HUDEP-2 (cell line): Measurements from ENCODE around the gene WDR18.
A peak's percentile ranks its signal among the peaks of the same experiment; 100 is the strongest.
"Not testable (repeated sequence)": the region's sequence is repeated elsewhere in the genome, so short reads cannot be mapped to it uniquely, and the experiment has no call there.

ENCODE experiments used
- DNase-seq, 76 experiments: peaks; one replicate each; lab custom pipeline; 2025; ENCODE audit not compliant: unreplicated experiment in 76 of 76; lab: John Stamatoyannopoulos, UW

The WDR18 gene

DNA sequence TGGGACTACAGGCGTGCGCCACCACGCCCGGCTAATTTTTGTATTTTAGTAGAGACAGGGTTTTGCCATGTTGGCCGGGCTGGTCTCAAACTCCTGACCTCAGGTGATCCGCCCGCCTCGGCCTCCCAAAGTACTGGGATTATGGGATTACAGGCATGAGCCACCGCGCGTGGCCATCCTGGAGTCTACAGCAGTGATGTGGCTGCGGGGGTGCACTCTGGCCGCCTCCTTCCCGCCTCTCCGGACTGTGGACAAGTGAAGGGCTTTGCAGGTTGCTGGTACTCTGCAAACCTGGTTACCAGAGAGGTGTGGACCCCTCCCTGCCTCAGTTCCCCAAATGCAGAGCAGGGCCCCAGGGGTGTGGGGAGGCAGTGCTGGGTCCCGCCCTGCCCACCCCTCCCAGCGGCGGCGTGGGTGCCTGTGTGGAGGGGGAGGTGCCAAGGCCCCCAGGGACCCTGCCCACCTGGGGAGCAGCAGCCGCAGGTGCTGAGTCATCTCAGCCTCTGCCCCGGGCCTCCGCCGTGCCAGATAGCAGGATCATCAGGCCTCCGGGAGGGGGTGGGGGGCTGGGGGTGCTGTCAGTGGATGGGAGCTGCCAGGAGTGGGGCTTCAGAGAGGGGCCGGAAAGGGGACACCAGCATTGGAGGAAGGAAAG, 35.2 kb upstream of the WDR18 start:
- DNase-seq: no peak

GRCh38 chr19:950352-951066, 33.6 kb upstream of the WDR18 start:
- DNase-seq: no peak

- DNase-seq: no peak
Measured at GRCh38 chr19:952049-952679, 32.0 kb upstream of the WDR18 start.

DNA sequence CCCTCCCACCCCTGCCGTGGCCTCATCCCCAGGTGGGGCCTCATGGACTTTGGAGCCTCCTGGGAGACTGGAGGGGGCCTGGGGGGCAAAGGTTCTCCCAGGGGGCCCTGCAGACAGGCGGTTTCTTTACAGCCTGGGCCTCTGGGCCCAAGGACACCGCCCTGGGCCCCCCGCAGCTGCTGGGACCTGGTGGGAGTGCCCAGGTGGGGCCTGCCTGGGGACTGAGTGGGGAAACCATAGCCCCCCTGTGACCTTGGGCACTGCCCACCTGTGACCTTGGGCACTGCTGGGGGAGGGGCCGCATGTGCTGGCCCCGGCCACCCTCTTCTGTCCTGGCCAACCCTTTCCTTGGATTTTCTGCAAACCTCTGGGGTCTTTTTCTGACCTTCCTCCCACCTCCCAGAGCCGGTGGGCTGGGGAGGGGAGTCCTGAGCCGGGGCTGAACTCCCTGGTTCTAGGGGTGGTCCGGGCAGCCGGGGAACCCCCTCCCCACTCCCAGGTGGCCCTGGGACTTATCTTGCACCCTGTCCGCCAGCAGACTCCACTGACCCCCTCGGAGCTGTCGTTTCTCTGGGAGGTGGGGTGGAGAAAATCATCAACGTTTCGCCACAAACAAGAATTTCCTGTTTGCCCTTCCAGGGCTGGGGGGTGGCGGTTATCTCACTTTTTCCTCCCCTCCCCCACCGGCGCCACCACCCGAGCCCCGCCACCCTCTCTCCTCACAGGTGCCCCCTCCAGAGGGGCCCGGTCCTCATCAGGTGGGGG, 31.3 kb upstream of the WDR18 start:
- DNase-seq: no peak

DNA sequence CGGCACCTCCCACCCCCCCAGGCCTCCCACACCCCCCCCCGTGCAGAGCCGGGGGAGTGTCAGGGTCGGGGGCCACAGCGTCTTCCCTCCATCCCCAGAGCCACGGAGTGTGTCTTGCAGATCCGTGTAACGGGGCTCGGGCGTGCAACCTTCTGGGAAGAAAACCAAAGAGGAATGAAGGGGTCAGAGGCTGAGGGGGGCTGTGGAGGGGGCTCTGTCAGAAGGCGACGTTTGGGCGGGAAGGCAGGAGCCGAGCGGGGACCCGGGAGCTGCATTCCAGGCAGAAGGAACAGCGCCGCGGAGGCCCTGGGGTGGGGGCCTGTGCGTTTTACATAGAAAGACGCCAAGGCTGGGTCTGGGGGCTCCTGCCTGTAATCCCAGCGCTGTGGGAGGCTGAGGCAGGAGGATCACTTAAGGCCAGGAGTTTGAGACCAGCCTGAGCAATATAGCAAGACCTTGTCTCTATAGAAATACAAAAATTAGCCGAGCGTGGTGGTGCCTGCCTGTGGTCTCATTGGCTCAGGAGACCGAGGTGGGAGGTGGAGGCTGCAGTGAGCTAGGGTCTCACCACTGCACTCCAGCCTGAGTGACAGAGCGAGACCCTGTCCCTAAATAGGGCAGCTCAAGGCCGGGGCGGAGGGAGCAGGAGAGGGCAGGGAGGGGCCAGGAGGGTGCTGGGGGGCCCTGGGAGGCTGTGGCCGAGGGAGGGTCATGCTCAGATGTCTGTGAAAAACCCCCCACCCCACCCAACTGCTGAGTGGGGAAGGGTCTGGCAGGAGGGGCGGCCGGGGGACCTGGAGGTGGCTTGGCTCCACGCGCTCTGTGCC, 30.5 kb upstream of the WDR18 start:
- DNase-seq: no peak

GRCh38 chr19:954272-954671, 29.9 kb upstream of the WDR18 start:
- DNase-seq: no peak

- DNase-seq: peak in 5 of 76 experiments; percentile 9 to 41 (median 20)
Measured at GRCh38 chr19:954672-955494, 29.3 kb upstream of the WDR18 start.

- no peak for DNase-seq
Measured at GRCh38 chr19:955803-956765, 28.1 kb upstream of the WDR18 start.

DNA sequence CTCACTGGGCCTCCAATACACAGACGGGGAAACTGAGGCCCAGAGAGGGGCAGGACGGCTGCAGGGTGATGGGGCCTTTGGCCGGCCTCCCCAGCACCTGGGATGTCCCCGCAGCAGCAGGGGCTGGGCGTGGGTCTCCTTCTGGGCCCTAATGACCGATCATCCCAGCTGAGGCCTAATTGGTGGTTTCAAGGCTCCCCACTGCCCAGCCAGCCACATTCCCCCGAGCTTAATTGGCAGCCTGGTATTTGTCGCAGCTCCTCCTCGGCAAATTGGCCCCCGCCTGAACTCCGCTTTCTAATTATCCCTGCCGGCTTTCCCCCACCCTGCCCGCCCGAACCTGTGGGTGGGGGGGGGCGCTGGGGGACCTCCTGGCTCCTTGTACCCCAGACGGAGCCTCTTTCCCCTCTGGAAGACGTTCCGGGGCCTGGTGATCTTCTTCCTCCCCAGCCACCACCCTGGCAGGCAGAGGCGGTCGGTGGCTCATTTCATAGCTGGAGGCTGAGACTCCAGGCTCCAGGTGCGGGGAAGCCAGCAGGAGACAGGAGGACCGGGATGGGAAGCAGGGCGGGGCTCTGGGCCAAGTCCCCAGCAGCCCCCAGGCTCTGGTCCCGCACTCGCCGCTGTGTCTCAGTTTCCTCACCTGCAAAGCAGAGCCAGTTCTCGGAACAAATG, 27.2 kb upstream of the WDR18 start:
- no peak for DNase-seq

DNA sequence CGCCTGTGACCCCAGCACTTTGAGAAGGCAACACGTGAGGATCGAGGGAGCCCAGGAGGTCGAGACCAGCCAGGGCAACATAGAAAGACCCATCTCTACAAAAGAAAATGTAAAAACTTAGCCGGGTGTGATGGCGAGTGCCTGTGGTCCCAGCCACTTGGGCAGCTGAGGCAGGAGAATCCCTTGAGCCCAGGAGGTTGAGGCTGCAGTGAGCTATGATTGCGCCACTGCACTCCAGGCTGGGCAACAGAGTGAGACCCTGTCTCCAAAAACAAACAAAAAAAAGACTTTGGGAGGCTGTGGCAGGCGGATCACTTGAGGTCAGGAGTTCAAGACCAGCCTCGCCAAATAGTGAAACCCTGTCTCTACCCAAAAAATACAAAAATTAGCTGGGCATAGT, 26.6 kb upstream of the WDR18 start:
- DNase-seq: not testable (repeated sequence)

- peak in 18 of 76 experiments; percentile 9 to 49 (median 26) for DNase-seq
Measured at GRCh38 chr19:958967-959855, 24.9 kb upstream of the WDR18 start.

GRCh38 chr19:960020-960419, 24.1 kb upstream of the WDR18 start:
- no peak for DNase-seq

GRCh38 chr19:960601-960938, 23.6 kb upstream of the WDR18 start:
- no peak for DNase-seq

DNA sequence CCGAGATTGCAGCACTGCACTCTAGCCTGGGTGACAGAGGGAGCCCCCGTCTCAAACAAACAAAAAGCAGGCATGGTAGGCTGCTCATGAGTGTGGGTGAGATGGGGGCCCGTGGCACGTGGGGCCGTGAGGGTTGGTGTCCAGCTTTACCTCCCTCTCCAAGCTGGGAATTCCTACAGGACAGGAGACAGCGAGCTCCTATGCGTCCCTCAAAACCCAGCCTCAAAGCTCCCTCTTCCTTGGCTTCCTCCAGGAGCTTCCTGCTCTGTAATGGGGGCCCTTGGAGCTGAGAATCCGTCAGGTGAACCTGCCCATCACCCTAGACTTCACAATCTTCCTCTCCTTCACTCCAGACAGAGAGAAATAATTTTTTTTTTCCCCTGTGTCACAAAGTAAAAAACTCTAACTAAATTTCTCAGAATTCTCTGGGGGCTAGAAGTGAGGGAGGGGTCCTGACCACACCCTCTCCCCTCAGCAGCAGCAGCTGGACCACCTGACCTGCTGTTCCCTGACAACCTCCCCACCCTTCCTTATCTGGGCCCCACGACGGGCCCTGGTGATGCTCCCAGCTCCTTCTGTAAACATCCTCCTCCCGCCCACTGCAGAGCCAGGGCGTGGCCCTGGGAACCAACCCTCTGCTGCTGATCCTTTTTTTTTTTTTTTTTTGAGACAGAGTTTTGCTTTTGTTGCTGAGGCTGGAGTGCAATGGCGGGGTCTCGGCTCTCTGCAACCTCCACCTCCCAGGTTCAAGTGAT, 22.1 kb upstream of the WDR18 start:
- peak in 66 of 76 experiments; percentile 22 to 87 (median 68) for DNase-seq

GRCh38 chr19:962683-963400, 21.3 kb upstream of the WDR18 start:
- DNase-seq: no peak
